AG09309 (cell line): ENCODE measurements around the gene GALNT10.

ENCODE experiments used
- DNase-seq: peaks from one replicate; pipeline ENCODE4 v3.0.0-alpha.2; 2010; ENCODE audit warnings: low read depth
- H3K4me3 ChIP-seq: 2 replicates; pipeline ENCODE4 v1.5.1; 2011; ENCODE audit warnings: mild to moderate bottlenecking, low read depth, low read length, moderate library complexity; ENCODE audit not compliant: control insufficient read depth
- CTCF ChIP-seq: IDR thresholded peaks from 2 replicates; pipeline ENCODE4 v1.5.1; 2011; ENCODE audit warnings: mild to moderate bottlenecking, low read depth, low read length, inconsistent platforms; ENCODE audit not compliant: insufficient read depth, control insufficient read depth; ENCODE audit errors: missing control alignments

GALNT10 gene

GRCh38 chr5:154345255-154345952 is 154.9 kb downstream of the GALNT10 start:
- H3K4me3 ChIP-seq: no peak overlapping the region
- TF ChIP-seq CTCF: no peak
- no peak for DNase-seq

- H3K4me3 ChIP-seq: no peak overlapping the region
- no peak for DNase-seq
- TF ChIP-seq CTCF: no peak
These were observed 155.9 kb downstream of the GALNT10 start for GRCh38 chr5:154346427-154346826.

GRCh38 chr5:154349626-154350264 is 159.2 kb downstream of the GALNT10 start:
- H3K4me3 ChIP-seq: no peak overlapping the region
- TF ChIP-seq CTCF: no peak
- DNase-seq: no peak

GRCh38 chr5:154351141-154351540 is 160.6 kb downstream of the GALNT10 start:
- no peak for TF ChIP-seq CTCF
- DNase-seq: no peak
- no peak overlapping the region for H3K4me3 ChIP-seq

GRCh38 chr5:154351566-154351965 is 161.0 kb downstream of the GALNT10 start:
- H3K4me3 ChIP-seq: no peak overlapping the region
- no peak for TF ChIP-seq CTCF
- no peak for DNase-seq

- no peak for DNase-seq
- TF ChIP-seq CTCF: no peak
- H3K4me3 ChIP-seq: no peak overlapping the region
These were observed 162.5 kb downstream of the GALNT10 start for GRCh38 chr5:154352960-154353548.
